Endothelial cell of umbilical vein (primary cell): ENCODE measurements around the gene SLC38A1. TPM values are rescaled to one million over a fixed set of nuclear protein-coding genes. Genes with fewer than 3 reads are reported as not detected.

Experiments
- BruUV-seq: library from RNA; stranded (reverse); fragments of 400-500 nt; replicated peaks from 2 replicates; lab custom pipeline; 2021; lab: Mats Ljungman, UMichigan
- CTCF ChIA-PET: fragments of 300-600, 350-600 bp; sonication (Branson Sonifier 250); formaldehyde crosslinking; loops from one replicate; lab custom pipeline; 2021; ENCODE audit warnings: antibody characterized with exemption, inconsistent platforms; lab: Charles Lee
- POLR2A ChIA-PET: fragments of 300-600, 350-600 bp; sonication (Branson Sonifier 250); formaldehyde crosslinking; loops from one replicate; lab custom pipeline; 2021; ENCODE audit warnings: antibody characterized with exemption, inconsistent platforms; lab: Charles Lee
- DNase-seq: peaks from one replicate; pipeline ENCODE4 v3.0.0-alpha.2; 2011; ENCODE audit warnings: low read depth, low spot score
- FAIRE-seq: peaks from 2 replicates; lab custom pipeline; 2011; peaks lifted over from hg19 to GRCh38; lab: Jason Lieb, UNC
- H2AFZ ChIP-seq: 2 replicates; pipeline ENCODE4 v1.6.0; 2012; ENCODE audit warnings: low read depth, low read length, control low read depth, inconsistent platforms
- H3K27ac ChIP-seq: 2 replicates; pipeline ENCODE4 v1.5.1; 2011; ENCODE audit warnings: low read depth, mild to moderate bottlenecking, control low read depth, low read length, moderate library complexity; ENCODE audit not compliant: insufficient read depth
- H3K27me3 ChIP-seq, 2 experiments: 2 replicates each; pipeline versions ENCODE4 v1.6.0 to v1.6.1; 2011; ENCODE audit warnings: low read length in 2 of 2, mixed read lengths in 1 of 2; ENCODE audit not compliant: control insufficient read depth in 2 of 2, insufficient read depth in 2 of 2
- H3K36me3 ChIP-seq, 2 experiments: 2 replicates in 1 of 2; 3 replicates in 1 of 2; pipeline ENCODE4 v1.5.1; 2011; ENCODE audit warnings: low read length in 2 of 2, mild to moderate bottlenecking in 1 of 2, moderate library complexity in 1 of 2; ENCODE audit not compliant: control insufficient read depth in 2 of 2, insufficient read depth in 2 of 2; ENCODE audit errors: extremely low read depth in 1 of 2
- H3K4me1 ChIP-seq: 3 replicates; pipeline ENCODE4 v1.5.1; 2011; ENCODE audit warnings: mild to moderate bottlenecking, low read length; ENCODE audit not compliant: control insufficient read depth, insufficient read depth; ENCODE audit errors: extremely low read depth
- H3K4me2 ChIP-seq: 2 replicates; pipeline ENCODE4 v1.6.1; 2011; ENCODE audit warnings: low read length, control low read depth, mixed read lengths; ENCODE audit not compliant: insufficient read depth
- H3K4me3 ChIP-seq, 3 experiments: fragments of 200-600 bp in 1 of 3; sonication (generic), shearing (Covaris generic) in 1 of 3; replicated peaks in 1 of 3; 2 replicates each; pipeline ENCODE4 v1.5.1; 2011 to 2016; ENCODE audit warnings: control low read depth in 3 of 3, low read length in 3 of 3, mild to moderate bottlenecking in 2 of 3, inconsistent platforms in 1 of 3, low read depth in 1 of 3, moderate library complexity in 1 of 3; ENCODE audit not compliant: insufficient read depth in 1 of 3
- H3K79me2 ChIP-seq: 2 replicates; pipeline ENCODE4 v1.6.0; 2012; ENCODE audit warnings: low read length, inconsistent platforms; ENCODE audit not compliant: control insufficient read depth, insufficient read depth
- H3K9ac ChIP-seq: replicated peaks from 2 replicates; pipeline ENCODE3; 2011; ENCODE audit warnings: low read length, control low read depth; ENCODE audit not compliant: insufficient read depth; ENCODE audit errors: extremely low read depth
- H3K9me1 ChIP-seq: replicated peaks from 3 replicates; pipeline ENCODE4 v1.6.0; 2011; ENCODE audit warnings: mild to moderate bottlenecking, low read length; ENCODE audit not compliant: control insufficient read depth, insufficient read depth; ENCODE audit errors: extremely low read depth
- H3K9me3 ChIP-seq: replicated peaks from 2 replicates; pipeline ENCODE4 v1.5.1; 2012; ENCODE audit warnings: low read length, inconsistent platforms; ENCODE audit not compliant: control insufficient read depth, insufficient read depth
- H4K20me1 ChIP-seq: replicated peaks from 2 replicates; pipeline ENCODE3; 2011; ENCODE audit warnings: mild to moderate bottlenecking, low read length; ENCODE audit not compliant: control insufficient read depth, insufficient read depth; ENCODE audit errors: extremely low read depth
- EZH2 ChIP-seq: IDR thresholded peaks from 2 replicates; pipeline ENCODE4 v1.6.1; 2012; ENCODE audit warnings: borderline replicate concordance, low read depth, mild to moderate bottlenecking, moderate library complexity, low read length, inconsistent platforms; ENCODE audit not compliant: severe bottlenecking
- FOS ChIP-seq: IDR thresholded peaks from 2 replicates; pipeline ENCODE4 v1.6.1; 2011; ENCODE audit warnings: mild to moderate bottlenecking, low read length, moderate library complexity, borderline replicate concordance; ENCODE audit not compliant: insufficient read depth
- GATA2 ChIP-seq: IDR thresholded peaks from 2 replicates; pipeline ENCODE4 v1.7.0; 2011; ENCODE audit warnings: low read depth, mild to moderate bottlenecking, moderate library complexity, mixed read lengths, low read length; ENCODE audit not compliant: insufficient read length, insufficient read depth
- JUN ChIP-seq: IDR thresholded peaks from 2 replicates; pipeline ENCODE4 v1.6.1; 2011; ENCODE audit warnings: borderline replicate concordance, low read depth; ENCODE audit not compliant: insufficient read length, insufficient read depth
- MAX ChIP-seq: IDR thresholded peaks from 2 replicates; pipeline ENCODE4 v1.6.1; 2011; ENCODE audit not compliant: insufficient read depth, insufficient read length
- MYC ChIP-seq: IDR thresholded peaks from one replicate; pipeline ENCODE4 v1.6.1; 2011; ENCODE audit warnings: mild to moderate bottlenecking, low read depth, low read length
- POLR2A ChIP-seq: IDR thresholded peaks from 2 replicates; pipeline ENCODE4 v1.6.1; 2012; ENCODE audit warnings: low read depth, mild to moderate bottlenecking, control low read depth, low read length
- POLR2AphosphoS5 ChIP-seq: IDR thresholded peaks from 2 replicates; pipeline ENCODE4 v1.6.1; 2012; ENCODE audit warnings: low read depth, mild to moderate bottlenecking, control low read depth, low read length, moderate library complexity; ENCODE audit not compliant: insufficient read depth
- dilution Hi-C: fragments of 300-500 bp; cut with MboI; formaldehyde crosslinking; loops from one replicate; pipeline ENCODE4 v1.15.0; 2019; ENCODE audit warnings: low sequenced_read_pairs; ENCODE audit not compliant: extremely low pct_ligation_motif_present
- intact Hi-C: fragments of 100-400 bp; cut with micrococcal nuclease; formaldehyde crosslinking; loops from one replicate; pipeline ENCODE4 v1.10.0; 2022
- polyA plus RNA-seq, 4 experiments: library from polyadenylated mRNA; depleted of rRNA in 3 of 4; stranded (reverse) in 3 of 4; unstranded in 1 of 4; fragments of >200 nt; gene quantifications; 2 replicates each; pipeline versions ENCODE4 v1.2.1 to v1.2.3, GENCODE V29; 2011 to 2012; ENCODE audit warnings: missing spikeins in 1 of 4
- total RNA-seq: library from RNA; stranded (reverse); gene quantifications from 2 replicates; pipeline ENCODE4 v1.2.3, GENCODE V29; 2021
- TF ChIP-seq, protein P1 (sequence below), 2 donors: IDR thresholded peaks; 1 replicate in 1 of 2; 2 replicates in 1 of 2; pipeline ENCODE4 v1.5.1; 2011; ENCODE audit warnings: low read length in 2 of 2, mild to moderate bottlenecking in 2 of 2, moderate library complexity in 2 of 2, control low read depth in 1 of 2, inconsistent platforms in 1 of 2, low read depth in 1 of 2; ENCODE audit not compliant: insufficient read depth in 1 of 2; ENCODE audit errors: extremely low read depth in 1 of 2

Gene SLC38A1
- total and polyA plus RNA-seq, 2 donors (not counting 3 experiments of a cell fraction or from before 2014, with no cell fraction given): 23.6 to 86.4 TPM

GRCh38 chr12:46159309-46159901 is 109.4 kb downstream of the SLC38A1 start:
- H3K27me3 ChIP-seq: no peaks in the 10 kb centered on the region
- no peak overlapping the region for H3K4me2 ChIP-seq
- dilution Hi-C loops (no loop called here), intact Hi-C loops (no loop called here)
- H4K20me1 ChIP-seq: no peaks in the 10 kb centered on the region
- TF ChIP-seq JUN: no peak
- H3K4me1 ChIP-seq: peaks cover 1% of the 10 kb centered on the region
- H3K27ac ChIP-seq: no peak overlapping the region
- BruUV-seq: no TSS peak
- no peak overlapping the region for H2AFZ ChIP-seq
- no peak overlapping the region for H3K4me3 ChIP-seq
- no peak overlapping the region for H3K9ac ChIP-seq
- H3K9me1 ChIP-seq: no peaks in the 10 kb centered on the region
- FAIRE-seq (no peak), DNase-seq (no peak)
- H3K79me2 ChIP-seq: no peaks in the 10 kb centered on the region
- ChIA-PET CTCF (interaction anchor here (1.1 to 1.3 kb wide), 2 partner anchors 34 to 143 kb away, joined by 3 to 5 read pairs; no protein-coding TSS in a partner anchor), POLR2A (interaction anchor here (0.7 kb wide), 1 partner anchor 90 kb away, joined by 3 read pairs; no protein-coding TSS in a partner anchor)
- no peaks in the 10 kb centered on the region for H3K9me3 ChIP-seq
- H3K36me3 ChIP-seq: no peaks in the 10 kb centered on the region

DNA sequence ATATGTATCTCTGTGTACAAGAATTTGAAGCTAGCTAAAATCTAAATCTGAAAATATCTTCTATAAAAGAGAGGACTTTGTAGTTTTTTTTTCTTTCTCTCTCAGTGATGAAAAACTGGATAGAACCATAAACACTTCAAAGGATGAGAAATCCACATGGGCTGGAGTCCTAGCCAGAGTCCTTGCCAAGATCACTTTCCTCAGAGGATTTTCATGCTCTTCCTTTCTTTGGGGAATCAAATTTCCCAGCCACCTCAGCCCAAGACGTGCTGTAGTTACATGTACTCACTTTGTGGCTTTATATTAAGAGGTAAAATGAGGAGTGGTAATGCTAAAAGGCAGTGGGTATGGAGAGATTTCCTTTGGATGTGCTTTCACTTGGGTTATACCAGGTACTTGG is 110.3 kb downstream of the SLC38A1 start:
- no peaks in the 10 kb centered on the region for H3K9me1 ChIP-seq
- peaks cover 10% of the 10 kb centered on the region for H3K4me1 ChIP-seq
- H3K27me3 ChIP-seq: no peaks in the 10 kb centered on the region
- H2AFZ ChIP-seq: no peak overlapping the region
- H3K36me3 ChIP-seq: no peaks in the 10 kb centered on the region
- H3K27ac ChIP-seq: no peak overlapping the region
- H3K9me3 ChIP-seq: no peaks in the 10 kb centered on the region
- FAIRE-seq (no peak), DNase-seq (no peak)
- no TSS peak for BruUV-seq
- no peaks in the 10 kb centered on the region for H3K79me2 ChIP-seq
- POLR2A ChIA-PET: no interaction called here
- H3K4me2 ChIP-seq: no peak overlapping the region
- H3K9ac ChIP-seq: no peak overlapping the region
- dilution Hi-C loops (no loop called here), intact Hi-C loops (no loop called here)
- H4K20me1 ChIP-seq: no peaks in the 10 kb centered on the region
- H3K4me3 ChIP-seq: no peak overlapping the region
- CTCF ChIA-PET: interaction anchor here (1.3 kb wide), 1 partner anchor 144 kb away, joined by 3 read pairs; no protein-coding TSS in a partner anchor
- TF ChIP-seq, protein P1, sequence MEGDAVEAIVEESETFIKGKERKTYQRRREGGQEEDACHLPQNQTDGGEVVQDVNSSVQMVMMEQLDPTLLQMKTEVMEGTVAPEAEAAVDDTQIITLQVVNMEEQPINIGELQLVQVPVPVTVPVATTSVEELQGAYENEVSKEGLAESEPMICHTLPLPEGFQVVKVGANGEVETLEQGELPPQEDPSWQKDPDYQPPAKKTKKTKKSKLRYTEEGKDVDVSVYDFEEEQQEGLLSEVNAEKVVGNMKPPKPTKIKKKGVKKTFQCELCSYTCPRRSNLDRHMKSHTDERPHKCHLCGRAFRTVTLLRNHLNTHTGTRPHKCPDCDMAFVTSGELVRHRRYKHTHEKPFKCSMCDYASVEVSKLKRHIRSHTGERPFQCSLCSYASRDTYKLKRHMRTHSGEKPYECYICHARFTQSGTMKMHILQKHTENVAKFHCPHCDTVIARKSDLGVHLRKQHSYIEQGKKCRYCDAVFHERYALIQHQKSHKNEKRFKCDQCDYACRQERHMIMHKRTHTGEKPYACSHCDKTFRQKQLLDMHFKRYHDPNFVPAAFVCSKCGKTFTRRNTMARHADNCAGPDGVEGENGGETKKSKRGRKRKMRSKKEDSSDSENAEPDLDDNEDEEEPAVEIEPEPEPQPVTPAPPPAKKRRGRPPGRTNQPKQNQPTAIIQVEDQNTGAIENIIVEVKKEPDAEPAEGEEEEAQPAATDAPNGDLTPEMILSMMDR (IDR thresholded peaks at IDR 0.05; ENCODE audit: extremely low read depth in 1 of 2, insufficient read depth in 1 of 2, low read depth in 1 of 2, low read length in 2 of 2): no peak
- TF ChIP-seq FOS (no peak), JUN (no peak), MYC (no peak), POLR2A (no peak), GATA2 (no peak), MAX (no peak), POLR2AphosphoS5 (no peak), EZH2 (no peak)
